ENCODE measurements around the gene ADAP1. TPM values are rescaled to one million over a fixed set of nuclear protein-coding genes. Genes with fewer than 3 reads are reported as not detected.
"Not testable (repeated sequence)": the region's sequence is repeated elsewhere in the genome, so short reads cannot be mapped to it uniquely, and the experiment has no call there.

ADAP1 gene
- total RNA-seq (ENCODE audit: low replicate concordance), result 0.30 and 2.0 TPM in 2 replicates

GRCh38 chr7:954330-955238, at the start of gene ADAP1:
ADAP1 (minus strand) TSS chr7:954680; CDS start chr7:954477, 203 bp downstream.
- Histone ChIP-seq H3K4me3 (peak within 1 kb of the TSS; percentile 53), H4K20me1 (ENCODE audit: low read depth) (peaks cover 22% of the 10 kb centered on the region), H3K9ac (no peak within 1 kb of the TSS), H3K27me3 (peaks cover 48% of the 10 kb centered on the region), H3K4me2 (peak within 1 kb of the TSS; percentile 86), H3K79me2 (ENCODE audit: low read depth) (no peaks in the 10 kb centered on the region), H3K27ac (no peak within 1 kb of the TSS), H3K4me1 (peaks cover 5% of the 10 kb centered on the region), H2AFZ (replicated peaks) (no peak within 1 kb of the TSS), H3K9me3 (ENCODE audit: low read depth) (no peaks in the 10 kb centered on the region), H3K36me3 (no peaks in the 10 kb centered on the region), H3F3A (ENCODE audit: low read depth) (peaks cover 11% of the 10 kb centered on the region)
- Mint-ChIP-seq H3K4me1 (peaks cover 7% of the 10 kb centered on the region), H3K27me3 (ENCODE audit: insufficient read depth, low read depth) (peaks cover 23% of the 10 kb centered on the region), H3K27ac (no peak within 1 kb of the TSS), H3K9me3 (no peaks in the 10 kb centered on the region), H3K4me3 (peak within 1 kb of the TSS; percentile 84), H3K36me3 (no peaks in the 10 kb centered on the region)
- TF ChIP-seq EZH2phosphoT487 (IDR thresholded peaks at IDR 0.05) (no peak), CTCF (IDR thresholded peaks at IDR 0.05) (peak; percentile 8)
- DNase-seq (ENCODE audit: low spot score), result peak; percentile 81

GRCh38 chr7:1002445-1002844, 48.0 kb upstream of the ADAP1 start:
- H3K4me1 Mint-ChIP-seq, result peaks cover 12% of the 10 kb centered on the region

GRCh38 chr7:1002026-1002425, 47.5 kb upstream of the ADAP1 start:
- not testable (repeated sequence) for H3K27ac ChIP-seq; DNase-seq (ENCODE audit: low spot score); H3K27me3 Mint-ChIP-seq (ENCODE audit: insufficient read depth, low read depth); H3K9ac ChIP-seq; H3K4me1 ChIP-seq; H3K79me2 ChIP-seq (ENCODE audit: low read depth); H3K36me3 ChIP-seq; H4K20me1 ChIP-seq (ENCODE audit: low read depth); H3K4me2 ChIP-seq; H3K4me3 Mint-ChIP-seq; H3K4me3 ChIP-seq; H3K27me3 ChIP-seq; H3K9me3 ChIP-seq (ENCODE audit: low read depth); H3K36me3 Mint-ChIP-seq; H2AFZ ChIP-seq (replicated peaks); H3K27ac Mint-ChIP-seq; H3K9me3 Mint-ChIP-seq
- H3K4me1 Mint-ChIP-seq, result peaks cover 12% of the 10 kb centered on the region
- H3F3A ChIP-seq (ENCODE audit: low read depth), result peaks cover 17% of the 10 kb centered on the region

More at GRCh38 chr7:1002445-1002844, 48.0 kb upstream of the ADAP1 start:
- not testable (repeated sequence) for H3K27me3 Mint-ChIP-seq (ENCODE audit: insufficient read depth, low read depth); H3K79me2 ChIP-seq (ENCODE audit: low read depth); H3K4me3 ChIP-seq; H3K36me3 Mint-ChIP-seq; H3K27ac ChIP-seq; DNase-seq (ENCODE audit: low spot score); H3K9me3 ChIP-seq (ENCODE audit: low read depth); H2AFZ ChIP-seq (replicated peaks); H3K9me3 Mint-ChIP-seq; H3K4me2 ChIP-seq; H3K27me3 ChIP-seq; H3K9ac ChIP-seq; H3K27ac Mint-ChIP-seq; H3K36me3 ChIP-seq; H3K4me3 Mint-ChIP-seq; H3K4me1 ChIP-seq; H4K20me1 ChIP-seq (ENCODE audit: low read depth)
- peaks cover 17% of the 10 kb centered on the region for H3F3A ChIP-seq (ENCODE audit: low read depth)

GRCh38 chr7:1001069-1001770, 46.7 kb upstream of the ADAP1 start:
- peaks cover 12% of the 10 kb centered on the region for H3K4me1 Mint-ChIP-seq
- H3K27me3 Mint-ChIP-seq (ENCODE audit: insufficient read depth, low read depth); H3K4me3 Mint-ChIP-seq; H3K36me3 Mint-ChIP-seq; H3K36me3 ChIP-seq; H3K9me3 ChIP-seq (ENCODE audit: low read depth); H4K20me1 ChIP-seq (ENCODE audit: low read depth); H3K4me2 ChIP-seq; H3K9me3 Mint-ChIP-seq; H3K79me2 ChIP-seq (ENCODE audit: low read depth); H3K4me3 ChIP-seq; H3K9ac ChIP-seq; H3K4me1 ChIP-seq; H3K27me3 ChIP-seq; H2AFZ ChIP-seq (replicated peaks); H3K27ac Mint-ChIP-seq: not testable (repeated sequence)
- H3K27ac ChIP-seq, result peak overlapping the region; percentile 58
- H3F3A ChIP-seq (ENCODE audit: low read depth), result peaks cover 17% of the 10 kb centered on the region
- peak; percentile 57 for DNase-seq (ENCODE audit: low spot score)
